RPMI8226 (cell line): ENCODE results near the gene GOLGA8J.
"Not testable (repeated sequence)": the region's sequence is repeated elsewhere in the genome, so short reads cannot be mapped to it uniquely, and the experiment has no call there.

Source experiments
- DNase-seq: peaks from one replicate; pipeline ENCODE4 v3.0.0-alpha.2; 2015

GOLGA8J gene

DNA sequence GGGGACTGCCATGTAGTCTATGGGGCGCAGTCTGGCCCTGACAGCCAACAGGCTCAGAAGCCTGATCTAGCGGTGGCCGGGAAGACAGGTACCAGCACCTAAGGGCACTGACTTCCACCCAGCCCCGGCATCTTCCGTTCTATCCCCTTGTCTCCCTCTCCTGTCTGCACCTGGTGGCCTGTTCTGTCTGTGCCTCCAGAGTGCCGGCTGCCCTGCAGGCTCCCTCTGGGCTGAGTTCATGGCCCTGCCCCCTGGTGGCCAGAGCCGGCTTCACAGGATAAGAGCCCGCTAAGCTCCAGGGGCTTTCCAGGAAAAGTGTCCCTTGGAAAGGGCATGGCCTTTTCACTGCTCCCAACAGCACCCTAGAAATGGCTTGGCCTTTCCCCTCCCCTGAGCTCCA is 15.1 kb downstream of the GOLGA8J start:
- DNase-seq: not testable (repeated sequence)

DNA sequence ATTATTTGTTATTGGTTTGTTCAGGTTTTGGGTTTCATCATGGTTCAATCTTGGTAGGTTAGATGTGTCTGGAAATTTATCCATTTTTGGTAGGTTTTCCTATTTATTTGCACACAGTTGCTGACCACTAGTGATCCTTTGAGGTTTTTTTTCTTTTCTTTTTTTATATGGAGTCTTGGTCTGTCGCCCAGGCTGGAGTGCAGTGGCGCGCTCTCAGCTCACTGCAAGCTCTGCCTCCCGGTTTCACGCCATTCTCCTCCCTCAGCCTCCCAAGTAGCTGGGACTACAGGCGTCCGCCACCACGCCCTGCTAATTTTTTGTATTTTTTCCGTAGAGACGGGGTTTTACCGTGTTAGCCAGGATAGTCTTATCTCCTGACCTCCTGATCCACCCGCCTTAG is 20.1 kb downstream of the GOLGA8J start:
- not testable (repeated sequence) for DNase-seq

DNA sequence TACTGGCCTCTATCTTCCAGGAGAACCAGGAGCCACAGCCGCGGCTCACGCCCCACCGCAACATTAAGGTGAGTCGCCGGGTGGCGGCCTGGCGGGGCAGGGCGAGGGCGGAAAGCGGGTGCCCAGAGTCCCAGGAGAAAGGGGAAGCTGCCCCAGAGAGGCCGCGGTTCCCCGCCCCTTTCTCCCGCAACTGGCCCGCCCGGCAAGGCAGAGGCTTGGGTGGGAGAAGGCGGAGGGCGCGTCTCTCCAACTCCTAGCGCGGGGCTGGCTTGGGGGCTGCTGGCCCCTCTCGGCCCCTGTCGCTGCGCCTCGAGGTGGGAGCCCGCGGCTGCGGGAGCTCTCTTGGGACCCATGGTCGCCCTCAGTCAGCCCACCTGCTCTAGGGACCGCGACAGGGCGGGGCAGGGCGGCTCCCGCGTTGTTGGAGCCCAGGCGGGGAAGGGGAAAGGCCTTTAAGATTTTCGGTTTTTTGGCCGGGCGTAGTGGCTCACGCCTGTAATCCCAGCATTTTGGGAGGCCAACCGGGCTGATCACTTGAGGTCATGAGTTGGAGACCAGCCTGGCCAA is 21.3 kb downstream of the GOLGA8J start:
- not testable (repeated sequence) for DNase-seq

GRCh38 chr15:30110591-30110990 is 27.8 kb downstream of the GOLGA8J start:
- DNase-seq: not testable (repeated sequence)

- DNase-seq: peak; percentile 1
Observed at GRCh38 chr15:30130066-30130465, 47.3 kb downstream of the GOLGA8J start.

DNA sequence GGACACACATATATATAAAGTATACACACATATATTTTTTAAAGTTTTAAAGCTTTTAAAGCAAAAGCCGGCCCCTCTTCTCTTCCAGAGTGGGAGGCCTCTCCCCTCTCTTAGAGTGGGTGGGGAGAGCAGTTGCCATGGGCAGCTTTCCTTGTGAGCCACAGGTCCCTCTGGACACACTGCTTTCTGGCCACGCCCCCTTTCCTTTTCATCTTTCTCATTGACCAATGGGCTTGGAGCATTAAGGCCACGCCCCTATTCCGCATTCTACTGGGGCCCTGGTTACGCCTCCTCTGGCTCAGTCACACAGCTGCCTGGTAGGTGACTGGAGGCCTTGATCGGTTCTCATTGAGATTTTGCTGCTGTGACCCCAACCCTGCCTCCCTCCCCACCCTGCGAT is 52.0 kb downstream of the GOLGA8J start, which contains the start of gene GOLGA8T:
GOLGA8T (plus strand) TSS at position 301 of the 400 bp plus-strand sequence; CDS start at position 399, 98 bp downstream.
- DNase-seq: not testable (repeated sequence)
